ENCODE results near the gene FDX2. TPM values are rescaled to one million over a fixed set of nuclear protein-coding genes. Genes with fewer than 3 reads are reported as not detected.
A peak's percentile ranks its signal among the peaks of the same experiment; 100 is the strongest.

FDX2 gene
- total and polyA plus RNA-seq, 2 of the 13 experiments (the other 11 are each of a cell fraction or from before 2014, with no cell fraction given) = 21.0 to 24.7 TPM

DNA sequence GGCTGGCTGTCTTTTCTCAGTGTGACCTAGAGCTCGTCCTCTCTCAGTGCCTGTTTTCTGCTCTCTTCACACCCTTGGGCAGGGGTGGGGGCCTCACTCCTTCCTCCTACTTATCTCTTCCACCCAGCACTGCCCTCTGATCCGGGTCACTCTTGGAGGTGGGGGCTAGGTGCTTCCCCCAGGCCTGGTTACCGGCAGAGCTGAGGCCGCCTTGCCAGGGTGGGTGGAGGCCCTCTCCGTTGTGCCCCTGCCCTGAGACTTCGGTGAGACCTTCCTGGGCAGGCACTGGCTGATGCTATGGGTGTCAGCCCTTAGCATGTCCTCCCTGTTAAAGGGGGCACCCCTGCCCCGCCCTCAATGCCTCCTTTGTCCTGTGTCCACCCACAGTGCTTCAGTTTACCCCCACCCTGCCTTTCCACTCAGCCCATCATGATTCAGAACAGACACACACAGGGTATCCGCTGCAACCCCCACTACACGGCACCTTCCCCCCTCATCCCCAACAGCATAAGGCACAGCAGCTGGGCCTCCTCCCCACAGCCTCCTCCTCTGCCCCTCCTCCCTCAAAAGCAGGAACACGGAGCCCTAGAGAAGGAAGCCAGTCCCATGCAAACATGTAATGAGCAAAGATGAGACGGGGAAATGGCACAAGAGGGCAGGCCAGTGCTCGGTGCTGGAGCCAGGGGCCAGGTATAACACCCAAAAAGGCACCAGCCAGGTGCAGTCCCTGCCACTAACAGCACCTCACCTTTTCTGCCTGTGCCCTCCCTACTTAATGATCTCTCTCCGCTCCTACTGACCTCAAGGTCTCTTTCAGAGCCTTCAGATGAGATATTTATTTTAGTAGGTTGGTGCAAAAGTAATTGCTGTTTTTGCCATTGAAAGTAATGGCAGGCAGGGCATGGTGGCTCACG is 16.0 kb downstream of the FDX2 start (continued):
- TF ChIP-seq E2F5 (CRISPR knock-in tag; conservative IDR thresholded peaks at IDR 0.05) (no peak), ZNF772 (CRISPR knock-in tag; IDR thresholded peaks at IDR 0.05) (0 out of 2 replicates have a peak, but pooled peaks have one; percentile 20), PATZ1 (CRISPR knock-in tag; IDR thresholded peaks at IDR 0.05) (peak; percentile 74; the same call in 1 of the 2 replicates), MAX (IDR thresholded peaks at IDR 0.05) (0 out of 2 replicates have a peak, but pooled peaks have one; percentile 18), CTCF (CRISPR knock-in tag; IDR thresholded peaks at IDR 0.05) (peak; percentile 34; the same call in 1 of the 2 replicates), NRL (CRISPR knock-in tag; IDR thresholded peaks at IDR 0.05; ENCODE audit: borderline replicate concordance) (peak; percentile 25; the same call in 1 of the 2 replicates), ZNF572 (CRISPR knock-in tag; IDR thresholded peaks at IDR 0.05) (0 out of 2 replicates have a peak, but pooled peaks have one; percentile 27), ZNF326 (CRISPR knock-in tag; IDR thresholded peaks at IDR 0.05; ENCODE audit: borderline replicate concordance) (no peak), SMAD1 (CRISPR knock-in tag; IDR thresholded peaks at IDR 0.05; ENCODE audit: borderline replicate concordance, low read depth) (no peak), ZNF367 (CRISPR knock-in tag; IDR thresholded peaks at IDR 0.05; ENCODE audit: borderline replicate concordance) (no peak), SAFB2 (CRISPR knock-in tag; IDR thresholded peaks at IDR 0.05; ENCODE audit: borderline replicate concordance, low read depth) (0 out of 2 replicates have a peak, but pooled peaks have one; percentile 20), PRPF4 (IDR thresholded peaks at IDR 0.05; ENCODE audit: low read depth, low read length, poor library complexity, severe bottlenecking) (no peak)
- TF ChIP-seq, protein P1, sequence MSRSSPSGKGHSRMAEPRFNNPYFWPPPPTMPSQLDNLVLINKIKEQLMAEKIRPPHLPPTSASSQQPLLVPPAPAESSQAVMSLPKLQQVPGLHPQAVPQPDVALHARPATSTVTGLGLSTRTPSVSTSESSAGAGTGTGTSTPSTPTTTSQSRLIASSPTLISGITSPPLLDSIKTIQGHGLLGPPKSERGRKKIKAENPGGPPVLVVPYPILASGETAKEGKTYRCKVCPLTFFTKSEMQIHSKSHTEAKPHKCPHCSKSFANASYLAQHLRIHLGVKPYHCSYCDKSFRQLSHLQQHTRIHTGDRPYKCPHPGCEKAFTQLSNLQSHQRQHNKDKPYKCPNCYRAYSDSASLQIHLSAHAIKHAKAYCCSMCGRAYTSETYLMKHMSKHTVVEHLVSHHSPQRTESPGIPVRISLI (CRISPR knock-in tag; IDR thresholded peaks at IDR 0.05; ENCODE audit: borderline replicate concordance) = no peak
- TF ChIP-seq, protein P2, sequence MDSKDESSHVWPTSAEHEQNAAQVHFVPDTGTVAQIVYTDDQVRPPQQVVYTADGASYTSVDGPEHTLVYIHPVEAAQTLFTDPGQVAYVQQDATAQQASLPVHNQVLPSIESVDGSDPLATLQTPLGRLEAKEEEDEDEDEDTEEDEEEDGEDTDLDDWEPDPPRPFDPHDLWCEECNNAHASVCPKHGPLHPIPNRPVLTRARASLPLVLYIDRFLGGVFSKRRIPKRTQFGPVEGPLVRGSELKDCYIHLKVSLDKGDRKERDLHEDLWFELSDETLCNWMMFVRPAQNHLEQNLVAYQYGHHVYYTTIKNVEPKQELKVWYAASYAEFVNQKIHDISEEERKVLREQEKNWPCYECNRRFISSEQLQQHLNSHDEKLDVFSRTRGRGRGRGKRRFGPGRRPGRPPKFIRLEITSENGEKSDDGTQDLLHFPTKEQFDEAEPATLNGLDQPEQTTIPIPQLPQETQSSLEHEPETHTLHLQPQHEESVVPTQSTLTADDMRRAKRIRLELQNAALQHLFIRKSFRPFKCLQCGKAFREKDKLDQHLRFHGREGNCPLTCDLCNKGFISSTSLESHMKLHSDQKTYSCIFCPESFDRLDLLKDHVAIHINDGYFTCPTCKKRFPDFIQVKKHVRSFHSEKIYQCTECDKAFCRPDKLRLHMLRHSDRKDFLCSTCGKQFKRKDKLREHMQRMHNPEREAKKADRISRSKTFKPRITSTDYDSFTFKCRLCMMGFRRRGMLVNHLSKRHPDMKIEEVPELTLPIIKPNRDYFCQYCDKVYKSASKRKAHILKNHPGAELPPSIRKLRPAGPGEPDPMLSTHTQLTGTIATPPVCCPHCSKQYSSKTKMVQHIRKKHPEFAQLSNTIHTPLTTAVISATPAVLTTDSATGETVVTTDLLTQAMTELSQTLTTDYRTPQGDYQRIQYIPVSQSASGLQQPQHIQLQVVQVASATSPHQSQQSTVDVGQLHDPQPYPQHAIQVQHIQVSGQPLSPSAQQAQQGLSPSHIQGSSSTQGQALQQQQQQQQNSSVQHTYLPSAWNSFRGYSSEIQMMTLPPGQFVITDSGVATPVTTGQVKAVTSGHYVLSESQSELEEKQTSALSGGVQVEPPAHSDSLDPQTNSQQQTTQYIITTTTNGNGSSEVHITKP (CRISPR knock-in tag; IDR thresholded peaks at IDR 0.05; ENCODE audit: low read depth) = 0 out of 2 replicates have a peak, but pooled peaks have one; percentile 17
- TF ChIP-seq, protein P3, sequence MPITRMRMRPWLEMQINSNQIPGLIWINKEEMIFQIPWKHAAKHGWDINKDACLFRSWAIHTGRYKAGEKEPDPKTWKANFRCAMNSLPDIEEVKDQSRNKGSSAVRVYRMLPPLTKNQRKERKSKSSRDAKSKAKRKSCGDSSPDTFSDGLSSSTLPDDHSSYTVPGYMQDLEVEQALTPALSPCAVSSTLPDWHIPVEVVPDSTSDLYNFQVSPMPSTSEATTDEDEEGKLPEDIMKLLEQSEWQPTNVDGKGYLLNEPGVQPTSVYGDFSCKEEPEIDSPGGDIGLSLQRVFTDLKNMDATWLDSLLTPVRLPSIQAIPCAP (CRISPR knock-in tag; IDR thresholded peaks at IDR 0.05; ENCODE audit: low read depth) = no peak
